Uterus (tissue), 2 donors: Measurements from ENCODE around the gene CLEC11A.

ENCODE experiments used
- CTCF ChIP-seq, 4 experiments: fragments of 200-600 bp in 2 of 4; fragments of 450-650 bp in 2 of 4; sonication (generic) in 2 of 4; IDR thresholded peaks; one replicate each; pipeline ENCODE4 v1.5.1; 2016 to 2019; ENCODE audit warnings: antibody characterized with exemption in 4 of 4, mild to moderate bottlenecking in 2 of 4, moderate library complexity in 1 of 4
- POLR2A ChIP-seq, 2 donors: fragments of 450-650 bp; IDR thresholded peaks; one replicate each; pipeline ENCODE4 v1.6.1; 2016; ENCODE audit warnings: antibody characterized with exemption in 2 of 2, mild to moderate bottlenecking in 1 of 2, moderate library complexity in 1 of 2

- TF ChIP-seq POLR2A (IDR thresholded peaks at IDR 0.05) (no peak), CTCF (IDR thresholded peaks at IDR 0.05) (peak in 3 of 4 experiments; percentile 25 to 47 (median 43))
These were observed 17.6 kb upstream of the CLEC11A start for GRCh38 chr19:50705422-50706019.
